ENCODE data around the gene OR3A2. TPM values are rescaled to one million over a fixed set of nuclear protein-coding genes. Genes with fewer than 3 reads are reported as not detected.
"Not testable (repeated sequence)": the region's sequence is repeated elsewhere in the genome, so short reads cannot be mapped to it uniquely, and the experiment has no call there.

The OR3A2 gene
- total RNA-seq, 3 donors from 2014 or later, result not detected

GRCh38 chr17:3282901-3283300, 103.2 kb downstream of the OR3A2 start:
- intact Hi-C loops (cut with DNase I; ENCODE audit: low total_unique reads), result no loop called here
- H3K36me3 ChIP-seq, result no peaks in the 10 kb centered on the region
- H3K27me3 ChIP-seq, result no peaks in the 10 kb centered on the region
- no peak overlapping the region for H3K27ac ChIP-seq
- no peaks in the 10 kb centered on the region for H3K4me1 ChIP-seq
- DNase-seq (ENCODE audit: low spot score in 2 of 2), result no peak
- no peak overlapping the region for H3K4me3 ChIP-seq
- no peaks in the 10 kb centered on the region for H3K9me3 ChIP-seq
- TF ChIP-seq CTCF (IDR thresholded peaks at IDR 0.05), result no peak
- no peak for TF ChIP-seq POLR2AphosphoS5 (IDR thresholded peaks at IDR 0.05)
- TF ChIP-seq POLR2A (IDR thresholded peaks at IDR 0.05), result no peak

GRCh38 chr17:3276126-3276525, 110.0 kb downstream of the OR3A2 start:
- no peak for DNase-seq (ENCODE audit: low spot score in 2 of 2)
- Histone ChIP-seq H3K9me3 (peaks cover under 1 to 9% of the 10 kb centered on the region in 2 donors), H3K36me3 (no peaks in the 10 kb centered on the region), H3K27me3 (no peaks in the 10 kb centered on the region), H3K4me1 (no peaks in the 10 kb centered on the region), H3K4me3 (no peak overlapping the region), H3K27ac (no peak overlapping the region)
- intact Hi-C loops (cut with DNase I; ENCODE audit: low total_unique reads), result no loop called here
- TF ChIP-seq CTCF (IDR thresholded peaks at IDR 0.05) (no peak), POLR2A (IDR thresholded peaks at IDR 0.05) (no peak), POLR2AphosphoS5 (IDR thresholded peaks at IDR 0.05) (no peak)

GRCh38 chr17:3271072-3271848, 114.8 kb downstream of the OR3A2 start:
- no peak for DNase-seq (ENCODE audit: low spot score in 2 of 2)
- H3K4me1 ChIP-seq, result no peaks in the 10 kb centered on the region
- no peaks in the 10 kb centered on the region for H3K36me3 ChIP-seq
- no peak overlapping the region for H3K4me3 ChIP-seq
- no peak for TF ChIP-seq POLR2AphosphoS5 (IDR thresholded peaks at IDR 0.05)
- H3K9me3 ChIP-seq, result peaks cover 5 to 11% of the 10 kb centered on the region in 2 donors
- H3K27me3 ChIP-seq, result no peaks in the 10 kb centered on the region
- no peak overlapping the region for H3K27ac ChIP-seq
- intact Hi-C loops (cut with DNase I; ENCODE audit: low total_unique reads), result no loop called here

GRCh38 chr17:3260600-3260999, 125.5 kb downstream of the OR3A2 start:
- intact Hi-C loops (cut with DNase I; ENCODE audit: low total_unique reads), result no loop called here
- DNase-seq (ENCODE audit: low spot score in 2 of 2), result no peak
- H3K4me1 ChIP-seq, result no peaks in the 10 kb centered on the region
- no peaks in the 10 kb centered on the region for H3K27me3 ChIP-seq
- H3K36me3 ChIP-seq, result no peaks in the 10 kb centered on the region
- no peaks in the 10 kb centered on the region for H3K9me3 ChIP-seq
- TF ChIP-seq POLR2AphosphoS5 (IDR thresholded peaks at IDR 0.05) (no peak), POLR2A (IDR thresholded peaks at IDR 0.05) (no peak), CTCF (IDR thresholded peaks at IDR 0.05) (no peak)
- H3K4me3 ChIP-seq, result no peak overlapping the region
- no peak overlapping the region for H3K27ac ChIP-seq

- no peaks in the 10 kb centered on the region for H3K9me3 ChIP-seq
- no peaks in the 10 kb centered on the region for H3K36me3 ChIP-seq
- no peak for DNase-seq (ENCODE audit: low spot score in 2 of 2)
- no peak overlapping the region for H3K4me3 ChIP-seq
- TF ChIP-seq POLR2A (IDR thresholded peaks at IDR 0.05), result no peak
- no peak overlapping the region for H3K27ac ChIP-seq
- intact Hi-C loops (cut with DNase I; ENCODE audit: low total_unique reads), result no loop called here
- H3K4me1 ChIP-seq, result no peaks in the 10 kb centered on the region
- H3K27me3 ChIP-seq, result no peaks in the 10 kb centered on the region
Observed at GRCh38 chr17:3260163-3260562, 125.9 kb downstream of the OR3A2 start.

- Histone ChIP-seq H3K4me1 (no peaks in the 10 kb centered on the region), H3K4me3 (no peak overlapping the region), H3K27ac (no peak overlapping the region), H3K36me3 (no peaks in the 10 kb centered on the region), H3K9me3 (no peaks in the 10 kb centered on the region), H3K27me3 (no peaks in the 10 kb centered on the region)
- intact Hi-C loops (cut with DNase I; ENCODE audit: low total_unique reads), result no loop called here
- TF ChIP-seq CTCF (IDR thresholded peaks at IDR 0.05) (no peak), POLR2A (IDR thresholded peaks at IDR 0.05) (no peak), POLR2AphosphoS5 (IDR thresholded peaks at IDR 0.05) (no peak)
- DNase-seq (ENCODE audit: low spot score in 2 of 2), result no peak
Observed at GRCh38 chr17:3256575-3256974, 129.5 kb downstream of the OR3A2 start.

GRCh38 chr17:3249013-3249412, 137.1 kb downstream of the OR3A2 start:
- H3K27ac ChIP-seq; DNase-seq (ENCODE audit: low spot score in 2 of 2); H3K27me3 ChIP-seq; H3K9me3 ChIP-seq; H3K36me3 ChIP-seq; H3K4me1 ChIP-seq; intact Hi-C loops (cut with DNase I; ENCODE audit: low total_unique reads); H3K4me3 ChIP-seq: not testable (repeated sequence)

- H3K36me3 ChIP-seq; H3K27me3 ChIP-seq; DNase-seq (ENCODE audit: low spot score in 2 of 2); H3K27ac ChIP-seq; H3K9me3 ChIP-seq; intact Hi-C loops (cut with DNase I; ENCODE audit: low total_unique reads); H3K4me1 ChIP-seq; H3K4me3 ChIP-seq: not testable (repeated sequence)
Observed at GRCh38 chr17:3244841-3245240, 141.3 kb downstream of the OR3A2 start.

GRCh38 chr17:3241044-3241443, 145.1 kb downstream of the OR3A2 start:
- H3K27me3 ChIP-seq; DNase-seq (ENCODE audit: low spot score in 2 of 2); H3K4me3 ChIP-seq; H3K4me1 ChIP-seq; H3K36me3 ChIP-seq; intact Hi-C loops (cut with DNase I; ENCODE audit: low total_unique reads); H3K27ac ChIP-seq; H3K9me3 ChIP-seq: not testable (repeated sequence)
